ENCODE measurements around the gene IQSEC2.

IQSEC2 gene

GRCh38 chrX:53281321-53281822, at the start of gene IQSEC2:
Gene IQSEC2, minus strand, starts transcription at chrX:53281584.
- DNase-seq: no peak

- DNase-seq: no peak
Observed at GRCh38 chrX:53330331-53330730, 48.9 kb upstream of the IQSEC2 start.

GRCh38 chrX:53324803-53325202, 43.4 kb upstream of the IQSEC2 start:
- no peak for DNase-seq

GRCh38 chrX:53324085-53324484, 42.7 kb upstream of the IQSEC2 start:
- DNase-seq: no peak

- no peak for DNase-seq
Observed at GRCh38 chrX:53323196-53323595, 41.8 kb upstream of the IQSEC2 start.

- no peak for DNase-seq
Observed at GRCh38 chrX:53321943-53322497, 40.6 kb upstream of the IQSEC2 start.

- DNase-seq: no peak
Observed at GRCh38 chrX:53321230-53321942, 40.0 kb upstream of the IQSEC2 start.

- no peak for DNase-seq
Observed at GRCh38 chrX:53320543-53321229, 39.3 kb upstream of the IQSEC2 start.

GRCh38 chrX:53319614-53320542, 38.5 kb upstream of the IQSEC2 start:
- DNase-seq: no peak

- DNase-seq: no peak
Observed at GRCh38 chrX:53318766-53319353, 37.5 kb upstream of the IQSEC2 start.

- peak; percentile 51 for DNase-seq
Observed at GRCh38 chrX:53317365-53318069, 36.1 kb upstream of the IQSEC2 start.

- no peak for DNase-seq
Observed at GRCh38 chrX:53316860-53317237, 35.5 kb upstream of the IQSEC2 start.

- no peak for DNase-seq
Observed at GRCh38 chrX:53316111-53316859, 34.9 kb upstream of the IQSEC2 start.

- DNase-seq: no peak
Observed at GRCh38 chrX:53313728-53314105, 32.3 kb upstream of the IQSEC2 start.

- DNase-seq: peak; percentile 18
Observed at GRCh38 chrX:53312946-53313727, 31.8 kb upstream of the IQSEC2 start.

- DNase-seq: no peak
Observed at GRCh38 chrX:53309837-53310236, 28.5 kb upstream of the IQSEC2 start.

- DNase-seq: no peak
Observed at GRCh38 chrX:53308836-53309235, 27.5 kb upstream of the IQSEC2 start.

- no peak for DNase-seq
Observed at GRCh38 chrX:53305996-53306937, 24.9 kb upstream of the IQSEC2 start.

Measured in stimulated activated naive CD4-positive, alpha-beta T cell treated with Interleukin-2 at 50 U/mL for 16 hours (primary cell).